Thoracic aorta (tissue), 2 donors: Measurements from ENCODE around the gene CAMKK2. TPM values are rescaled to one million over a fixed set of nuclear protein-coding genes. Genes with fewer than 3 reads are reported as not detected.

Experiments used
- ATAC-seq: fragments of 150-250 bp; one replicate; pipeline ENCODE4 v1.8.0; 2017; ENCODE audit warnings: low read depth; ENCODE audit not compliant: insufficient number of reproducible peaks, low FRiP score
- DNase-seq: peaks from one replicate; pipeline ENCODE4 v3.0.0-alpha.2; 2020; ENCODE audit warnings: low spot score
- H3K27ac ChIP-seq, 2 donors: fragments of 200-600 bp; sonication (generic); 1 replicate in 1 of 2; 2 replicates in 1 of 2; pipeline ENCODE4 v1.5.1; 2016; ENCODE audit warnings: mild to moderate bottlenecking in 2 of 2, moderate library complexity in 2 of 2
- H3K27me3 ChIP-seq: fragments of 200-600 bp; sonication (generic); replicated peaks from 2 replicates; pipeline ENCODE4 v1.6.0; 2016; ENCODE audit warnings: mild to moderate bottlenecking; ENCODE audit not compliant: insufficient read depth
- H3K36me3 ChIP-seq: fragments of 200-600 bp; sonication (generic); one replicate; pipeline ENCODE4 v1.5.1; 2016
- H3K4me1 ChIP-seq, 2 donors: fragments of 200-600 bp; sonication (generic); 1 replicate in 1 of 2; 2 replicates in 1 of 2; pipeline versions ENCODE4 v1.5.1 to v1.6.0; 2016; ENCODE audit warnings: low read depth in 2 of 2, mild to moderate bottlenecking in 1 of 2; ENCODE audit not compliant: control insufficient read depth in 1 of 2
- H3K4me3 ChIP-seq: fragments of 200-600 bp; sonication (generic); 2 replicates; pipeline ENCODE4 v1.5.1; 2016; ENCODE audit warnings: mild to moderate bottlenecking
- H3K9me3 ChIP-seq: fragments of 200-600 bp; sonication (generic); 2 replicates; pipeline ENCODE4 v1.5.1; 2016
- total RNA-seq, 2 donors: library from RNA; depleted of rRNA; stranded (reverse); fragments of >200 nt; gene quantifications; one replicate each; pipeline versions ENCODE4 v1.1.0 to v1.2.3, GENCODE V29; 2016
- TF ChIP-seq, protein P1 (sequence below): fragments of 200-600 bp; sonication (generic); IDR thresholded peaks from one replicate; pipeline ENCODE4 v1.5.1; 2019; ENCODE audit warnings: antibody characterized with exemption

CAMKK2 gene
- total RNA-seq, 2 donors from 2014 or later = 41.8 to 49.9 TPM

- H3K4me3 ChIP-seq = no peak overlapping the region
- no peaks in the 10 kb centered on the region for H3K4me1 ChIP-seq
- TF ChIP-seq, protein P1, sequence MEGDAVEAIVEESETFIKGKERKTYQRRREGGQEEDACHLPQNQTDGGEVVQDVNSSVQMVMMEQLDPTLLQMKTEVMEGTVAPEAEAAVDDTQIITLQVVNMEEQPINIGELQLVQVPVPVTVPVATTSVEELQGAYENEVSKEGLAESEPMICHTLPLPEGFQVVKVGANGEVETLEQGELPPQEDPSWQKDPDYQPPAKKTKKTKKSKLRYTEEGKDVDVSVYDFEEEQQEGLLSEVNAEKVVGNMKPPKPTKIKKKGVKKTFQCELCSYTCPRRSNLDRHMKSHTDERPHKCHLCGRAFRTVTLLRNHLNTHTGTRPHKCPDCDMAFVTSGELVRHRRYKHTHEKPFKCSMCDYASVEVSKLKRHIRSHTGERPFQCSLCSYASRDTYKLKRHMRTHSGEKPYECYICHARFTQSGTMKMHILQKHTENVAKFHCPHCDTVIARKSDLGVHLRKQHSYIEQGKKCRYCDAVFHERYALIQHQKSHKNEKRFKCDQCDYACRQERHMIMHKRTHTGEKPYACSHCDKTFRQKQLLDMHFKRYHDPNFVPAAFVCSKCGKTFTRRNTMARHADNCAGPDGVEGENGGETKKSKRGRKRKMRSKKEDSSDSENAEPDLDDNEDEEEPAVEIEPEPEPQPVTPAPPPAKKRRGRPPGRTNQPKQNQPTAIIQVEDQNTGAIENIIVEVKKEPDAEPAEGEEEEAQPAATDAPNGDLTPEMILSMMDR = no peak
- H3K9me3 ChIP-seq = no peaks in the 10 kb centered on the region
- DNase-seq (no peak), ATAC-seq (no peak)
- H3K27ac ChIP-seq = no peak overlapping the region
- peaks cover 69% of the 10 kb centered on the region for H3K36me3 ChIP-seq
- H3K27me3 ChIP-seq = no peaks in the 10 kb centered on the region
These were observed 32.1 kb upstream of the CAMKK2 start for GRCh38 chr12:121328620-121329019.

- Histone ChIP-seq H3K27me3 (no peaks in the 10 kb centered on the region), H3K4me1 (no peaks in the 10 kb centered on the region), H3K36me3 (peaks cover 64% of the 10 kb centered on the region), H3K9me3 (no peaks in the 10 kb centered on the region), H3K4me3 (no peak overlapping the region), H3K27ac (no peak overlapping the region)
- TF ChIP-seq, protein P1 = no peak
- DNase-seq (no peak), ATAC-seq (no peak)
These were observed 30.6 kb upstream of the CAMKK2 start for GRCh38 chr12:121326996-121327674.

DNA sequence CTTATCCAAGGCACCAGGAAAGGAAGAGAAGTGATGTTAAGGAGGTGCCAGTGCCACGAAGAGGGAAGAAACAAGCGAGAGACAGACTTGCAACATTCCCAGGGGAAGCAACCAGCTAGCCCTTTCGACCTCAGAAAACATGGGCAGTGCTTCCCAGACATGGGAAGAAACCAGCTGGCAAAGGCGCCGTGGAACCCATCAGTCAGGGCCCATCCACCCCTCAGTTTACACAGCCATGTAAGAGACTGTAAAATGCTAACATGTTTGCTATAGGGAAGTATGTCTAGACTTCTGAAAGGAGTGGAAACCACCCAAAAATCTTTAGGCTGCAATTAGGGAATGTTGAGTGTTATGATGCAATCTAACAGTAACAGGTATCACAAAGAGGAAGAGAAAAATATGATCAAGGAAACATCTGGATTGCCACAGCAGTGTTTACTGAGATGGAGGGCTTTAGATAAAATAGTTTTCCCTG, 29.4 kb upstream of the CAMKK2 start:
- peaks cover 53% of the 10 kb centered on the region for H3K36me3 ChIP-seq
- no peak for DNase-seq

DNA sequence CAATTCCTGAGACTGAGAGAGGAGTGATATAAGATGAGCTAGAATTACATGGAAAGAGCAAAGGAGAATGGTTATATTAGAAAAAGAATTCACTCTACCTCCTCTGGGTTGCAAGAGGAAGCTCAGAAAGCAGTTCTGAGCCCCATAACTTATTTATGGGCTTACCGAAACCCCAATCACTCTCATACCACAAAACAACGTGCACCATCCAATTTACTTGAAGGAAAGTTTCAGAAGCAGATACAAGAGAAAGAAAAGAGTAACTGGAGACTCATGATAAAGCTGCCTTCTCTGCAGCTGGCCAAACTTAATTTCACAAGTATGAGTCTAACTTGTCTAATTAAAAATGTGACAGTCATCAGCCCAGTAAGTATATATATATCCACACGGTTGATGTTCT, 27.4 kb upstream of the CAMKK2 start:
- H3K36me3 ChIP-seq = peaks cover 37% of the 10 kb centered on the region
- TF ChIP-seq, protein P1 = no peak
- ATAC-seq (no peak), DNase-seq (no peak)
- H3K27ac ChIP-seq = no peak overlapping the region
- no peak overlapping the region for H3K4me3 ChIP-seq
- no peaks in the 10 kb centered on the region for H3K4me1 ChIP-seq
- H3K27me3 ChIP-seq = no peaks in the 10 kb centered on the region
- no peaks in the 10 kb centered on the region for H3K9me3 ChIP-seq

More for the DNA sequence above, 29.4 kb upstream of the CAMKK2 start:
- no peak for ATAC-seq
- H3K27ac ChIP-seq = no peak overlapping the region
- H3K4me3 ChIP-seq = no peak overlapping the region
- H3K27me3 ChIP-seq = no peaks in the 10 kb centered on the region
- TF ChIP-seq, protein P1 = no peak
- H3K4me1 ChIP-seq = no peaks in the 10 kb centered on the region
- H3K9me3 ChIP-seq = no peaks in the 10 kb centered on the region

DNA sequence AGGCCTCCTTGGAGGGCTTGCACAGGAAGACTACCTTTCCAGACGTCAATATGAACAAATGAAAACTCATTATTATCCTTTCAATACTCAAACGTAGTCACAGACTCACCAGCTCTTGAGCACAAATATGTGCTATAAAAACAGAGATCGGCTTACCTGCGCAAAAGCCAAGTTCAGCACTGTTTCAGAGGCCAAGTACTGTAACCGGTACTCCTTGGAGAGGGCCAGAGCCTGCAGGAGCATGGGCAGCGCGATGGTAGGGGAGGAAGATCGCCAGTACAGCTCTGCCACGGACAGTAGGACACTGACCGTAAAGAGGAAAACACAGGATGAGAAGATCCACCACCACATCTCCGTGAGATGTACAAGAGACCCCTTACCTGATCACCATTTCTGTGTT, 21.6 kb upstream of the CAMKK2 start:
- peaks cover 11% of the 10 kb centered on the region for H3K36me3 ChIP-seq
- no peak overlapping the region for H3K27ac ChIP-seq
- no peak for ATAC-seq
- TF ChIP-seq, protein P1 = no peak
- no peak overlapping the region for H3K4me3 ChIP-seq
- no peaks in the 10 kb centered on the region for H3K27me3 ChIP-seq
- H3K4me1 ChIP-seq = no peaks in the 10 kb centered on the region
- DNase-seq = no peak
- H3K9me3 ChIP-seq = no peaks in the 10 kb centered on the region
